ENCODE results near the gene DDX1.

Gene DDX1

GRCh38 chr2:15636972-15637785 is 45.5 kb downstream of the DDX1 start:
- H3K4me3 ChIP-seq (ENCODE audit: low read depth, low read length), result no peak overlapping the region
- peak; percentile 94 for TF ChIP-seq CTCF (conservative IDR thresholded peaks at IDR 0.05; ENCODE audit: low read depth, low read length)
- peak; percentile 89 for DNase-seq (ENCODE audit: low read depth)

GRCh38 chr2:15638720-15639119 is 47.1 kb downstream of the DDX1 start:
- peak; percentile 56 for DNase-seq (ENCODE audit: low read depth)
- no peak overlapping the region for H3K4me3 ChIP-seq (ENCODE audit: low read depth, low read length)
- no peak for TF ChIP-seq CTCF (conservative IDR thresholded peaks at IDR 0.05; ENCODE audit: low read depth, low read length)

GRCh38 chr2:15639323-15640251 is 47.9 kb downstream of the DDX1 start:
- no peak overlapping the region for H3K4me3 ChIP-seq (ENCODE audit: low read depth, low read length)
- TF ChIP-seq CTCF (conservative IDR thresholded peaks at IDR 0.05; ENCODE audit: low read depth, low read length), result no peak
- DNase-seq (ENCODE audit: low read depth), result no peak

GRCh38 chr2:15640261-15640711 is 48.6 kb downstream of the DDX1 start:
- no peak overlapping the region for H3K4me3 ChIP-seq (ENCODE audit: low read depth, low read length)
- peak; percentile 95 for DNase-seq (ENCODE audit: low read depth)
- TF ChIP-seq CTCF (conservative IDR thresholded peaks at IDR 0.05; ENCODE audit: low read depth, low read length), result no peak

GRCh38 chr2:15640784-15641183 is 49.1 kb downstream of the DDX1 start:
- no peak for TF ChIP-seq CTCF (conservative IDR thresholded peaks at IDR 0.05; ENCODE audit: low read depth, low read length)
- H3K4me3 ChIP-seq (ENCODE audit: low read depth, low read length), result no peak overlapping the region
- DNase-seq (ENCODE audit: low read depth), result no peak

GRCh38 chr2:15641530-15641982 is 49.9 kb downstream of the DDX1 start:
- no peak for DNase-seq (ENCODE audit: low read depth)
- TF ChIP-seq CTCF (conservative IDR thresholded peaks at IDR 0.05; ENCODE audit: low read depth, low read length), result no peak
- no peak overlapping the region for H3K4me3 ChIP-seq (ENCODE audit: low read depth, low read length)

All from choroid plexus epithelial cell (primary cell).